GM15510 (cell line): ENCODE data around the gene RPTOR.

ENCODE experiments used
- POLR2A ChIP-seq: IDR thresholded peaks from 3 replicates; pipeline ENCODE4 v1.6.1; 2011; ENCODE audit warnings: borderline replicate concordance; ENCODE audit not compliant: insufficient read length; ENCODE audit errors: extremely low read depth

RPTOR gene

GRCh38 chr17:80882926-80883685 lies 338.5 kb downstream of the RPTOR start:
- TF ChIP-seq POLR2A, result no peak

- no peak for TF ChIP-seq POLR2A
Observed at GRCh38 chr17:80883831-80884735, 339.4 kb downstream of the RPTOR start.

- TF ChIP-seq POLR2A, result no peak
Observed at GRCh38 chr17:80884811-80885210, 340.2 kb downstream of the RPTOR start.

- TF ChIP-seq POLR2A, result no peak
Observed at GRCh38 chr17:80885947-80886582, 341.4 kb downstream of the RPTOR start.

GRCh38 chr17:80886641-80887573 lies 342.3 kb downstream of the RPTOR start:
- TF ChIP-seq POLR2A, result no peak

GRCh38 chr17:80887639-80888175 lies 343.1 kb downstream of the RPTOR start:
- TF ChIP-seq POLR2A, result no peak

GRCh38 chr17:80888276-80889160 lies 343.9 kb downstream of the RPTOR start:
- no peak for TF ChIP-seq POLR2A

- TF ChIP-seq POLR2A, result no peak
Observed at GRCh38 chr17:80889231-80890195, 344.9 kb downstream of the RPTOR start.

- no peak for TF ChIP-seq POLR2A
Observed at GRCh38 chr17:80890196-80890920, 345.7 kb downstream of the RPTOR start.

GRCh38 chr17:80890921-80891396 lies 346.3 kb downstream of the RPTOR start:
- TF ChIP-seq POLR2A, result no peak

- no peak for TF ChIP-seq POLR2A
Observed at GRCh38 chr17:80891397-80892018, 346.9 kb downstream of the RPTOR start.
